GM18508 (cell line): Measurements from ENCODE around the gene GFOD1.
"Not testable (repeated sequence)": the region's sequence is repeated elsewhere in the genome, so short reads cannot be mapped to it uniquely, and the experiment has no call there.

Source experiments
- ATAC-seq: cut with Tn5 transposase; IDR thresholded peaks from one replicate; pipeline ENCODE4 v1.9.1; 2021; ENCODE audit warnings: moderate number of reproducible peaks; ENCODE audit not compliant: insufficient read depth, unreplicated experiment

GFOD1 gene

DNA sequence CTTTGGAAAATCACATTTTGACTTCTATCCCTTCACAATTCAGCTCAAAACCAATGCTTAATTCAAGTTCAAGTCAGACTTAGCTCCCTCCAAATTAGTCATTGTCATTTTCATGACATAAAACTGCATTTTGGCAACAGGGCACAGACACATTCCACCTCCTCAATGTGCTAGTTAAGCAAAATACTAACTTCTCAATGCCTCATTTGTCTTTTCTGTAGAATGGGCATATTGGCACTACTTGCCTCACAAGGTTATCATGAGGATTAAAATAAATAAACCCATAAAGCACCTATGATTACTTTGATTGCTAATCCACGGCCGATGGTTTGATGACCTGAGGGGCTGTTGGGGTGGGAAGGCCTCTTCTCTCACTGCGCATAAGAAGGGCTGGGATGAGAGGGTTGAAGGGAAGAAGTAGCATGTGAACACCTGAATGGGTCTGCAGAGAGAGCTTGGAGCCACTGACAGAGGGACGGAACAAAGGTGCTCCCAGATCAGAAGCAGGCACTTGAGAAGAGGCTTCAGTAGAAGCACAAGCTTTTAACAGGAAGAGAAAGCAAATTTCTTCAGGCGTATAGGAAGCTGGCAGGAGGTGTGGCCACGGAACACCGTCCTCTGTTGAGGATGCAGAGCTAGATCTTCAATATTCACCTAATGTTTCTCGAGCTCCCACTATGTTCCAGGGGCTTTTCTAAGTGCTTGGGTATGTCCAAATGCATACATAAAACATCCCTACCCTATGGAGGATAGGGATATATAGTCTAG, 147.4 kb downstream of the GFOD1 start:
- no peak for ATAC-seq

DNA sequence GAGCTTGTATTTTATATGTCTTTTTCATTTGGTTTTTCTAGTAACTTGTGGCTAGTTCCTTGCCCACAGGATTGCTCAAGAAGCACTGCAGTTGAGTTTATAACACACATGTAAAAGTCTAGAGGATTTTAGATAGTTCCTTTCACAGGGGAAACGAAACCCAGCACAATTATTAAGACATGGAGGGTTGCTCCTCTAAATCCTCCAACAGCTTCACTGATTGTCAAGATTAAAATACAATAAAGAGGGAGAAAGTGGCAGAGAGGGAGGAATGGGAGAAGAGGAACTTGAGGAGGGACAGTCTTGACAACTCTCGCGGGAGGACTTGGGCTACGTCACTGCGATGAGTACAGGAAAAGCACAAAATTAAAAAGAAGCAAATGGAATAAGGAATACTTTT, 149.4 kb downstream of the GFOD1 start:
- ATAC-seq: no peak

DNA sequence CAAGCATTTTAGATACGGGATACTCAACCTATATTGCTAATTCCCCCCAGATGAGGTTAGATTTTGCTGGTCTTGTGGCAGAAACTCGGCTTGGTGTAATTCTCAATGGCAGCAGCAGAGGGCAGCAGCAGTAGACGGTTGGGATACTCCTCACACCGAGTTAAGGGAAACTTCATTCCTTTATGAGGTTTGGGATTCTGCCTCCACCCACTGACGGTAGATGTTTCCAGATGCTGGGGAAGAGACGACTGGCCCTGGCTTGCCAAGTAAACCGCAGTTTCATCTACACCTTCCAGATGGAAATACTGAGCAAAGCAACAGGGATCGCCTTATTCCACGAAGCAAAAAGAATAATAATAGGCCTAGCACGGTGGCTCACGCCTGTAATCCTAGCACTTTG, 150.8 kb downstream of the GFOD1 start:
- no peak for ATAC-seq

DNA sequence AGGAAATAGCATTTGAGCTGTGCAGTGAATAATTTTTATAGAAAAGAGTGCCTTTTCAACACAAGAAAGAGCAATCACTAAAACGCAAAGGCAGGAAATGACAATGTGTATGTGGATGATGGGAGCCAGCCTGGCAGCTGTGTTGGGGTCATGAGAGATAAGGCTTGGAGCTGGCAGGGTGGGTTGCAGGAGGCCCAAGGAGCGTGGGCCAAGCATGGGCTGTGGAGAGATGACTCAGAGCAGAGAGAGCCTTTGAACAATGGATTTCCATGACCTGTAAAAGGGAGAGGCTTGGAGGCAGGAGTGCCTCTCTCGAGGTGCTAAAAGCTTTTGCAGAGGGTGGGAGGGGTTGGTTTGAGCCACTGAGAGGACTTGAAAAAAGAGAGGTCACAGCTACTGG, 152.4 kb downstream of the GFOD1 start:
- ATAC-seq: no peak

- ATAC-seq: no peak
Observed at GRCh38 chr6:13332349-13332706, 155.1 kb downstream of the GFOD1 start.

DNA sequence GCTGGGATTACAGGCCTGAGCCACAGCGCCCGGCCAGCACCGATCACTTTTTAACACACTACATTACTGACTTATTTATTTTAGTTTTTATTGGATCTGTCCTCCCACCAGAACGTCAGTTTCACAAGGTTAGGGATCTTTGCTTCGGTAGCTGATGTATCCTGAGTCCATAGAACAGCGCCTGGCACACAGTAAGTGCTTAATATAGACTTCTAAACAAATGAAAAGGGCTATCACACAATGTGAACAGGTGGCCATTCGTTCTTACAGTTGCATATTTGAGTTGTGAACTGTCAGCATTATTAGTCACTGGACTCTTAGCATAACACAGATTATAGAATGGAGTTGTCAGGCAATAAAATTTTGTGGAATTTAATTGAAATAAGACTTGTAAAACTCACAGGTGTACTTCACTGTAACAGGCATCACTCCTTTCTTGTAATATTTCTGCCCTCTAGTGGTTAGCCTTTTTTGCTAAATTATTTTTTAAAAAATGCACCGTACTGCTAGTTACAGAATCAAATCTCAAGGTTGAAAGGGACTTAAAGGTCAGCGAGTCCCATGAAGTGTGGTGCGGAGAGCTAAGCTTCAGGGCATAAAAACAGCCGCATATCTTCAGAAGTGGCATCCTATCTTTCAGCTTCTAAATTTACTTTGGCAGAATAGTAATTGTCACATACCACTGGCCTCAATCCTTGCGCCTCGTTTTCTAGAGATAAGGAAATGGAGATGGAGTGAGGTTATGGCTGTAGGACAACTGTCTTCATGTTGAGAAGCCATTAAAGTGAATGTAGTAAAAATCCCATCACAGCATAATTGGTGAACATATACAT, 155.7 kb downstream of the GFOD1 start:
- ATAC-seq: no peak

DNA sequence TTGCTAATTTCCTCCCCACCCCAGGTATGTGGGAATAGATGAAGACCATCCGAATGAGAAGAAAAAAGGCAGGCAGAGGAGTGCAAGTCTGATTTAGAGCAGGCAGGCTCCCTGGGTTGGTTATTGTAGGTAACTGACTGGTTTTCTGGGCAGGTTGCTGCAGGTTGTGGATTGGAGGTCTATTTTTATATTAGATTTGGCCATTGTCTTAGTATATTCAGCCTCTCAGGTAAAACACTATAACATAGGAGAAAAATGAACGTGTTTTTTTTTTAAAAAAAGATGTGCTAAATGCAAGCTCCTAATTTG, 158.6 kb downstream of the GFOD1 start:
- ATAC-seq: peak; percentile 14

DNA sequence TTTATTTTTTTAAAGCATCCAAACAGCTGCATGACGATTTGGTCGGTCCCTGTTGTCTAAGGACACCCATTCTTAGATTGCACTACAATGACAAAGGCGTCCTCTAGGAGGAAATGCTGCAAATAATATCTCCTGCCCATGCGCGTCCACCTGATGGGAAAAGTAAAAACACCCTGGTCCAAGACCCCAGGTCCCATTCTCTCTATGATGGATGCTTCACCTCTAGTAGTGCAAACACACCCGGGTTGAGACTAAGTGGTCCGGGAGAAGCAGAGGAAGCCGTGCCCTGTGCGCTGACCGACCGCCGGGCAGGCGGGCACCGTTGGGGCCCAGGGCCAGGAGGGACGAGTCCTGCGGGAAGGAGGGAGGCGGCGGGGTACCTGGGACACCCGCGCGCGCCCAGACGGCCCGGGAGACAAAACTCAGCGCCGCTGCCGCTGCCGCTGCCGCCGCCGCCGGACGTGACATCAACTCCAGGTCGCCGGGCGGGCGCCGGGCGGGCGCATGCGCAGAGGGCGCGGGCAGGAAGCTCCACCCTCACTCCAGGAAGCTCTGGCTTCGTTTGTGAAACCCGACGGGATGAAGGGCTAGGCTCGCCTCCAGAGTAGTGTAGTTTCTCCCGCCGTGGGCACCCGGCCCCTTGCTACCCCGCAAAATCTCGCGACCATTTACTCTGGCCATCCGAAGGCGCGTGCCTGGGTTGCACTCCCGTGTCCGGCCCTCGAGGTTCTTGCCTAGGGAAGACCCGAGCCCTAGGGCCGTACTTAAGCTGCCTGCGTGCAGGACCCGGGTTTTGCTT, 159.1 kb downstream of the GFOD1 start, which contains the start of gene TBC1D7:
Gene TBC1D7, minus strand, starts transcription at position 462 of the 799 bp plus-strand sequence. CDS start 1,639 bp downstream, outside the sequence.
- peak; percentile 61 for ATAC-seq

DNA sequence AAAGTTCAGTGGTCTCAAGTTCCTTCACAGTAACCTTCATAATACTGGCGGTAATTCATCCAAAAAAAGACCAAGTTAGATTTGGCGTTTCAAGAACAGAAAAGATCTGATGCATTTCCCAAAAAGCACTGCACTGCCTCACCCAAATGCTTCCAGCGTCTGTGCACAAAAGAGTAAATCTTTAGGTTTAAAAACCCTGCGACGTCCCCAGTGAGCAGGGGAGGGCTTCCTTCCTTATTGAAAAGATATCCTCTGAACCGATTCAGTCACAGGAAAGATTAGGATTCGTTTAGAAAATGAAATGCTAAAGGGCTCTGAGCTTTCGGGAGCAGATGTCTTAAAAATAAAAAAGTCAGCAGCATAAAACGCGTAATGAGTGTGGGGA, 159.7 kb downstream of the GFOD1 start:
- no peak for ATAC-seq

DNA sequence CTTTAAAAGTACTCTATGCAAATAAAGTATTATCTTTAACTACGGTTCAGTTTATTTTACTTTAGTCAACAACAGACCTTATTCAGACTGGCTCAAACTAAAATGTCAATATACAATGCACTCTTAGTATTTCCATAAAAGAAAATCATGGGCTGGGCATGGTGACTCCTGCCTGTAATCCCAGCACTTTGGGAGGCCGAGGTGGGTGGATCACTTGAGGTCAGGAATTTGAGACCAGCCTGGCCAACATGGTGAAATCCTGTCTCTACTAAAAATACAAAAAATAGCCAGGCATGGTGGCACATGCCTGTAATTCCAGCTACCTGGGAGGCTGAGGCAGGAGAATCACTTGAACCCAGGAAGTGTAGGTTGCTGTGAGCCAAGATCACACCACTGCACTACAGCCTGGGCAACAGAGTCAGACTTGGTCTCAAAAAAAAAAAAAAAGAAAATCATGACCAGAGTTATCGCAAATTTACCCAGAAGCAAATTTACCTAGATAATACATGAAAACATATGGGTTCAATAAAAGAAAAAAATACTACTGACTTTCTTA, 161.3 kb downstream of the GFOD1 start:
- ATAC-seq: not testable (repeated sequence)

GRCh38 chr6:13319891-13320564, 167.4 kb downstream of the GFOD1 start:
- ATAC-seq: no peak

DNA sequence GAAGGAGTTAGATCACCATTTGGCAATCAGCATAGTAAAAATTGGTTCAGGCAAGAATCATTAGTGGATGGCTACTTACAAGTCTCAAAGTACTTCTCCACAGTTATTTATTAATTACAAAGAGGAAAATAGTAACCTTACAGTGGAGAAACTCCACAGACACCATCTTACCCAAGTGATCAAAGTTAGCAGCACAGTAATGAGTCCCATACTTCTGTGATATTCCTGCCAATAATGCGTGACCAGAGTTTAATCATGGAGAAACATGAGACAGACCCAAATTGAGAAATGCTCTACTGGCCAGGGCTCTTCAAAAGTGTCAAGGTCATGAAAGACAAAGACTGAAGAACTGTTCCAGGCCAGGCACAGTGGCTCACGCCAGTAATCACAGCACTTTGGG, 168.6 kb downstream of the GFOD1 start:
- ATAC-seq: no peak

DNA sequence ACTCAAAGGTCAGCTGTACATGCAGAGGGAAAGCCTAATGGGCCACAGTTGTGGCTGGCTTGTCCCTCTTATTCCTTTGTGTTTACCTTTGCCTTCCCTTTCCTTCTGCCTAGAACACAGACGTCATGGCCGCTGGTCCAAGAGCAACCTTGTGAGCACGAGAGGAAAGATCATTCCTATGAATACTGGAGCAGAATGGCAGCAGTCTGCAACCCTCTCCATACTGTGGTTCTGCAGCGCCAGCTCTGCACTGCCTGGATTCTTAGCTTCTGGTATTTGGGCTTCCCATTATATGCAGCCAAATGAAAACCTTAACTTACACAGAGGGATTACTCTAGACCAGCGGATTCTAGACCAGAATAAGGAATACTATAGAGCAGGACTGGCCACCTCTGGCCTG, 171.5 kb downstream of the GFOD1 start:
- ATAC-seq: no peak

DNA sequence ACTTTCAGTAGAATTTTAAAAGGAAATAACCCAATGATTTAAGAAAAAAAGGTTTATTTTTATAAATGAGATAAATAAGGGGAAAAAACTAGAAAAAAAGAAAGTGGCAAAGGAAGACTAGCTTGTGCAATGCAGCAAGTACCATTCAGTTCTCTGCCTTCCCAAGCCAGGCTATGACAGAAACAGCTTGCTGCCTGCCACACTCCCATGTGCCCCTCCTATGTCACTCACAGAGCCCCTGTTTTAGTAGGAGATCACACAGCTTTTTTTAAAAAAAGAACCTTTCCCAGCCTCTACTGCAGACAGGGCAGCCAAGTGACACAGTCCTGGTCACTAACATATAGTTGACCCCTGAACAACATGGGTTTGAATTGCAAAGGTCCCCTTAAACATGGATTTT, 172.6 kb downstream of the GFOD1 start:
- no peak for ATAC-seq

DNA sequence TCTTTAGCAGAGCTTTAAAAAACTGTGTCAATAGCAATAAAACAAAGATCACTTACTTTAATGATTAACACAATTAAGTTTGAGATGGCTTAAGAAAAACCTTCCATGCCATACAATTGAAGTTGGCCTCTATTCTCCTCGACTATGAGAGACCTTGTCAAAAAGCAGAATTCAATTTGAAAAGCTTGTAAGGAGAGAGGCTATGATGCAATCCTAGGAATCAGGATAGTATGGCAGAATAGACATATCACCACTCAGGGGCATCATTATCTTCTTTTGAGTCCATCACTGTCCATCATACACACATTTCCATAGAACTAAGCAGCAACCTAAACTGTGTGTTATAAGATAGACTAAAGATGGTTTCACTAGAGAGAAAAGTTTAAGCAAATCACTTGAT, 176.2 kb downstream of the GFOD1 start:
- no peak for ATAC-seq

DNA sequence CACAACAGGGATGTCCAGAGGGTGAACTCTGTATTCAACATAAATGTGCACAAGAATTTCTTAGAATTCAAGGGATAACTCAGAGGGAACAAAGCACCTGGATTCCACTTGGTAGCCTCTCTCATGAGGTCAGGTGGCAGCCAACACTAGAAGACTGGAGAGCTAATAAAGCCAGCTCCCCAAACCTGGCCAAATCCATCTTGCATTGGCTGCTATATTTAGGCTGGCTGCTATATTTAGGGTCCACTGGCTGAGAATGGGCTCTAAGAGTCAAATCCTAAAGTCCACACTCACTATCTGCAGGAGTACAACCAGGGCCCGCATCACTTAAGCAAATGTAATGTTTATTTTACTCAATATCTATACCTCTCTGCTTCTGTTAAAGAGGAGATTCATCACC, 179.1 kb downstream of the GFOD1 start:
- no peak for ATAC-seq
